ENCODE measurements around the gene SPRR2F.

DNA sequence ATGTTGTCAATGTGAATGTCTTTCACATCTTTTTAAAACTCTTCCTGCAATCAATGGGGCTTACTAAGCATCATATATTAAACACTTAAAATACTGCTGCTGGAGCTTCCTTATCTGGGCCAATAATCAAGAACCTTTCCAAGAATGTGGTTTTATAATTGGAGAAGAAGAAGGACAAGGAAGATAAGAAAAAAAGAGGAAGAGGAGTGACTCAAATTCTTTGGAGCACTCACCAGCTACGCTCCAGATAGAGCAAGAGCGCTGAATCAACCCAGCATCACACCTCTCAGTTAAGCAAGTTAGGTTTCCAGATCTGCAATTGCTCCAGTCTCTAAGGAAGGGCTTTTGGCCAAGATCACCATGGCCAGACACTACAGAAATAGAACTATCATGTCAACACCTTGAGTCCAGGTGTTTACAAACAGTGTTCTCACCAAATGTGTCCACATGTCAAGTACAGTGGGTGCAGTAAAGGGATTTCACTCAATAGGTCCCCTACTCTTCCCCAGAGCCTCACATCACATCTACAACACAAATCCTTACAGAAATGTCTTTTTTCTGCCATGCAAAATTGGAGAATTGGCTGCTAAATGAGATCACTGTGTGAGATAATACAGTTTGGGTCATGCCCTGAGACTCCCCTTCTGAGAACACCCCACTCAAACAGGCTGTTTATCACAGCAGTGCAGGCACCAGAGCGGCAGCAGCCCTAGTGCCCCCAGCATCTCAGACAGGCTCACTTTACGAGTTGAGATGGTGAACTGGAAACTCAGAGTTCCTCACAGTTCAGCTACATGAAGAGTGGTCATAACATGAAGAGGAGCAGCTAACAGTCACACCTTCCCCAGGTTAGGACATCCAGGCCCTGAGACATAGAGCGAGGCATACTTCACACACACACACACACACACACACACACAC lies 40.2 kb downstream of the SPRR2F start:
- TF ChIP-seq, protein P1, sequence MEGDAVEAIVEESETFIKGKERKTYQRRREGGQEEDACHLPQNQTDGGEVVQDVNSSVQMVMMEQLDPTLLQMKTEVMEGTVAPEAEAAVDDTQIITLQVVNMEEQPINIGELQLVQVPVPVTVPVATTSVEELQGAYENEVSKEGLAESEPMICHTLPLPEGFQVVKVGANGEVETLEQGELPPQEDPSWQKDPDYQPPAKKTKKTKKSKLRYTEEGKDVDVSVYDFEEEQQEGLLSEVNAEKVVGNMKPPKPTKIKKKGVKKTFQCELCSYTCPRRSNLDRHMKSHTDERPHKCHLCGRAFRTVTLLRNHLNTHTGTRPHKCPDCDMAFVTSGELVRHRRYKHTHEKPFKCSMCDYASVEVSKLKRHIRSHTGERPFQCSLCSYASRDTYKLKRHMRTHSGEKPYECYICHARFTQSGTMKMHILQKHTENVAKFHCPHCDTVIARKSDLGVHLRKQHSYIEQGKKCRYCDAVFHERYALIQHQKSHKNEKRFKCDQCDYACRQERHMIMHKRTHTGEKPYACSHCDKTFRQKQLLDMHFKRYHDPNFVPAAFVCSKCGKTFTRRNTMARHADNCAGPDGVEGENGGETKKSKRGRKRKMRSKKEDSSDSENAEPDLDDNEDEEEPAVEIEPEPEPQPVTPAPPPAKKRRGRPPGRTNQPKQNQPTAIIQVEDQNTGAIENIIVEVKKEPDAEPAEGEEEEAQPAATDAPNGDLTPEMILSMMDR (IDR thresholded peaks at IDR 0.05; ENCODE audit: low read length) = no peak
- TF ChIP-seq EZH2phosphoT487 (IDR thresholded peaks at IDR 0.05; ENCODE audit: low read length) = no peak
- no peak for TF ChIP-seq EZH2 (optimal IDR thresholded peaks at IDR 0.05; ENCODE audit: low read depth, low read length)
